SK-N-DZ (cell line): Measurements from ENCODE around the gene CLEC18B. TPM values are rescaled to one million over a fixed set of nuclear protein-coding genes. Genes with fewer than 3 reads are reported as not detected.
"Not testable (repeated sequence)": the region's sequence is repeated elsewhere in the genome, so short reads cannot be mapped to it uniquely, and the experiment has no call there.

Source experiments
- DNase-seq: peaks from one replicate; pipeline ENCODE4 v3.0.0-alpha.2; 2015; ENCODE audit warnings: low spot score
- polyA plus RNA-seq, 2 experiments: library from polyadenylated mRNA; depleted of rRNA; stranded (reverse); fragments of >200 nt; gene quantifications; 2 replicates each; pipeline ENCODE4 v1.2.3, GENCODE V29; 2014

CLEC18B gene
- polyA plus RNA-seq (2014; cell fraction: cytosol; rRNA removed), result 0.16 and 3.6 TPM in 2 replicates
- 13.1 and 16.0 TPM in 2 replicates for polyA plus RNA-seq (2014; cell fraction: nucleus; rRNA removed)

GRCh38 chr16:74420612-74421481, at the start of gene CLEC18B:
TSS of gene CLEC18B (minus strand) at chr16:74421478. CDS start at chr16:74421270, 208 bp downstream.
- DNase-seq, result not testable (repeated sequence)

GRCh38 chr16:74469946-74470478, 48.7 kb upstream of the CLEC18B start:
- no peak for DNase-seq

GRCh38 chr16:74468807-74469525, 47.7 kb upstream of the CLEC18B start:
- DNase-seq, result no peak

- DNase-seq, result no peak
Measured at GRCh38 chr16:74466872-74467271, 45.6 kb upstream of the CLEC18B start.

GRCh38 chr16:74465851-74466685, 44.8 kb upstream of the CLEC18B start:
- no peak for DNase-seq

- DNase-seq, result no peak
Measured at GRCh38 chr16:74465281-74465680, 44.0 kb upstream of the CLEC18B start.

GRCh38 chr16:74463888-74464287, 42.6 kb upstream of the CLEC18B start:
- no peak for DNase-seq

- DNase-seq, result no peak
Measured at GRCh38 chr16:74462361-74462760, 41.1 kb upstream of the CLEC18B start.

GRCh38 chr16:74461826-74462225, 40.5 kb upstream of the CLEC18B start:
- DNase-seq, result no peak

- no peak for DNase-seq
Measured at GRCh38 chr16:74460542-74460941, 39.3 kb upstream of the CLEC18B start.

- DNase-seq, result no peak
Measured at GRCh38 chr16:74456290-74456625, 35.0 kb upstream of the CLEC18B start.

GRCh38 chr16:74455619-74456289, 34.5 kb upstream of the CLEC18B start:
- DNase-seq, result no peak

GRCh38 chr16:74455213-74455612, 33.9 kb upstream of the CLEC18B start:
- DNase-seq, result no peak

- no peak for DNase-seq
Measured at GRCh38 chr16:74451951-74452758, 30.9 kb upstream of the CLEC18B start.

- DNase-seq, result no peak
Measured at GRCh38 chr16:74450967-74451760, 29.9 kb upstream of the CLEC18B start.

GRCh38 chr16:74450236-74450635, 29.0 kb upstream of the CLEC18B start:
- DNase-seq, result no peak

GRCh38 chr16:74449470-74449869, 28.2 kb upstream of the CLEC18B start:
- DNase-seq, result no peak

GRCh38 chr16:74448990-74449389, 27.7 kb upstream of the CLEC18B start:
- DNase-seq, result no peak

- no peak for DNase-seq
Measured at GRCh38 chr16:74447578-74447977, 26.3 kb upstream of the CLEC18B start.
